HL-60 (cell line): ENCODE measurements around the gene ARL3.
"Not testable (repeated sequence)": the region's sequence is repeated elsewhere in the genome, so short reads cannot be mapped to it uniquely, and the experiment has no call there.

Source experiments
- DNase-seq, 2 experiments: peaks; one replicate each; pipeline ENCODE4 v3.0.0-alpha.2; 2010 to 2020; ENCODE audit warnings: low read depth in 1 of 2, low spot score in 1 of 2
- H3K27ac ChIP-seq: fragments of 250-450 bp; sonication (Bioruptor Pico); replicated peaks from 2 replicates; pipeline ENCODE4 v1.5.1; 2020; ENCODE audit warnings: mild to moderate bottlenecking, moderate library complexity
- H3K27me3 ChIP-seq: fragments of 250-450 bp; sonication (Bioruptor Pico); 2 replicates; pipeline ENCODE4 v1.5.1; 2021; ENCODE audit warnings: mild to moderate bottlenecking, moderate library complexity; ENCODE audit not compliant: insufficient read depth, poor library complexity, severe bottlenecking
- H3K4me3 ChIP-seq: replicated peaks from 2 replicates; pipeline ENCODE4 v1.5.1; 2011; ENCODE audit warnings: mild to moderate bottlenecking, control low read depth, low read length; ENCODE audit not compliant: insufficient read depth
- GABPA ChIP-seq: IDR thresholded peaks from 2 replicates; pipeline ENCODE4 v1.6.1; 2012; ENCODE audit warnings: low read depth
- POLR2AphosphoS5 ChIP-seq: IDR thresholded peaks from 2 replicates; pipeline ENCODE4 v1.6.1; 2012; ENCODE audit warnings: low read depth
- REST ChIP-seq: IDR thresholded peaks from 2 replicates; pipeline ENCODE4 v1.6.1; 2012; ENCODE audit warnings: low read depth; ENCODE audit not compliant: insufficient replicate concordance
- SPI1 ChIP-seq: IDR thresholded peaks from 2 replicates; pipeline ENCODE4 v1.6.1; 2012; ENCODE audit warnings: low read depth, mild to moderate bottlenecking, borderline replicate concordance
- TF ChIP-seq, protein P1 (sequence below): IDR thresholded peaks from one replicate; pipeline ENCODE4 v1.5.1; 2011; ENCODE audit warnings: low read length, control low read depth, inconsistent platforms; ENCODE audit not compliant: insufficient read depth

Gene ARL3

GRCh38 chr10:102743078-102743587, 28.9 kb upstream of the ARL3 start:
- DNase-seq, result no peak
- Histone ChIP-seq H3K27ac (peak overlapping the region; percentile 59), H3K27me3 (no peaks in the 10 kb centered on the region), H3K4me3 (no peak overlapping the region)
- TF ChIP-seq GABPA, result no peak
- TF ChIP-seq, protein P1, sequence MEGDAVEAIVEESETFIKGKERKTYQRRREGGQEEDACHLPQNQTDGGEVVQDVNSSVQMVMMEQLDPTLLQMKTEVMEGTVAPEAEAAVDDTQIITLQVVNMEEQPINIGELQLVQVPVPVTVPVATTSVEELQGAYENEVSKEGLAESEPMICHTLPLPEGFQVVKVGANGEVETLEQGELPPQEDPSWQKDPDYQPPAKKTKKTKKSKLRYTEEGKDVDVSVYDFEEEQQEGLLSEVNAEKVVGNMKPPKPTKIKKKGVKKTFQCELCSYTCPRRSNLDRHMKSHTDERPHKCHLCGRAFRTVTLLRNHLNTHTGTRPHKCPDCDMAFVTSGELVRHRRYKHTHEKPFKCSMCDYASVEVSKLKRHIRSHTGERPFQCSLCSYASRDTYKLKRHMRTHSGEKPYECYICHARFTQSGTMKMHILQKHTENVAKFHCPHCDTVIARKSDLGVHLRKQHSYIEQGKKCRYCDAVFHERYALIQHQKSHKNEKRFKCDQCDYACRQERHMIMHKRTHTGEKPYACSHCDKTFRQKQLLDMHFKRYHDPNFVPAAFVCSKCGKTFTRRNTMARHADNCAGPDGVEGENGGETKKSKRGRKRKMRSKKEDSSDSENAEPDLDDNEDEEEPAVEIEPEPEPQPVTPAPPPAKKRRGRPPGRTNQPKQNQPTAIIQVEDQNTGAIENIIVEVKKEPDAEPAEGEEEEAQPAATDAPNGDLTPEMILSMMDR, result no peak
- TF ChIP-seq POLR2AphosphoS5, result no peak
- TF ChIP-seq SPI1, result no peak
- no peak for TF ChIP-seq REST

- not testable (repeated sequence) for H3K4me3 ChIP-seq, H3K27ac ChIP-seq
Observed at GRCh38 chr10:102742313-102742712, 28.1 kb upstream of the ARL3 start.

GRCh38 chr10:102741726-102742237, 27.6 kb upstream of the ARL3 start:
- no peak overlapping the region for H3K27ac ChIP-seq
- TF ChIP-seq, protein P1, result no peak
- TF ChIP-seq REST (no peak), GABPA (no peak), POLR2AphosphoS5 (no peak), SPI1 (no peak)
- no peak for DNase-seq
- no peak overlapping the region for H3K4me3 ChIP-seq
- H3K27me3 ChIP-seq, result no peaks in the 10 kb centered on the region

More at GRCh38 chr10:102742313-102742712, 28.1 kb upstream of the ARL3 start:
- not testable (repeated sequence) for DNase-seq, H3K27me3 ChIP-seq

- H3K4me3 ChIP-seq, result no peak overlapping the region
- H3K27me3 ChIP-seq, result no peaks in the 10 kb centered on the region
- no peak for DNase-seq
- H3K27ac ChIP-seq, result no peak overlapping the region
- TF ChIP-seq SPI1, result no peak
- TF ChIP-seq GABPA, result no peak
- TF ChIP-seq, protein P1, result no peak
- TF ChIP-seq REST, result no peak
- no peak for TF ChIP-seq POLR2AphosphoS5
Observed at GRCh38 chr10:102740229-102740628, 26.0 kb upstream of the ARL3 start.
